Upper lobe of right lung (tissue), 1 donor: ENCODE data around the gene CEBPZOS. TPM values are rescaled to one million over a fixed set of nuclear protein-coding genes. Genes with fewer than 3 reads are reported as not detected.
A peak's percentile ranks its signal among the peaks of the same experiment; 100 is the strongest.

Experiments used
- ATAC-seq: fragments of 200-7000 bp; cut with Tn5 transposase; one replicate; pipeline ENCODE4 v1.9.1; 2020; ENCODE audit warnings: mild to moderate bottlenecking, moderate library complexity
- DNase-seq: peaks from one replicate; pipeline ENCODE4 v3.0.0-alpha.2; 2020
- H3K27ac ChIP-seq: fragments of 200-600 bp; one replicate; pipeline ENCODE4 v1.8.0; 2022
- H3K27me3 ChIP-seq: fragments of 200-600 bp; one replicate; pipeline ENCODE4 v1.8.0; 2022; ENCODE audit warnings: mild to moderate bottlenecking
- H3K36me3 ChIP-seq: fragments of 200-600 bp; one replicate; pipeline ENCODE4 v1.8.0; 2022
- H3K4me1 ChIP-seq: fragments of 200-600 bp; one replicate; pipeline ENCODE4 v1.8.0; 2022
- H3K4me3 ChIP-seq: fragments of 200-600 bp; one replicate; pipeline ENCODE4 v1.8.0; 2022; ENCODE audit warnings: mild to moderate bottlenecking
- H3K9me3 ChIP-seq: fragments of 200-600 bp; one replicate; pipeline ENCODE4 v1.8.0; 2022
- intact Hi-C: fragments of 100-400 bp; cut with DNase I; formaldehyde crosslinking; loops from one replicate; pipeline ENCODE4 v1.11.0; 2022
- long read RNA-seq: library from polyadenylated mRNA; unstranded; transcript quantifications from one replicate; pipeline ENCODE4 v2.0.0, GENCODE V29; 2021
- total RNA-seq: library from RNA; stranded (reverse); fragmentation: NEBNext Ultra II Directional; extraction: Animal tissue kit (Norgen Biotek cat#: 25700); gene quantifications from one replicate; pipeline ENCODE4 v1.2.1, GENCODE V29; 2021
- TF ChIP-seq, protein P1 (sequence below): fragments of 200-600 bp; IDR thresholded peaks from one replicate; pipeline ENCODE4 v1.8.0; 2022; ENCODE audit warnings: antibody characterized with exemption
- donor health status: DM: no; HTN: yes; CAD: no; lungs with severe emphysema.

Gene CEBPZOS
- 38.8 TPM for total RNA-seq
- long read RNA-seq, partial matches to known transcripts: 0 of 10 reads
- long read RNA-seq, other reads (novel, unspliced or antisense): 6 of 10 reads

DNA sequence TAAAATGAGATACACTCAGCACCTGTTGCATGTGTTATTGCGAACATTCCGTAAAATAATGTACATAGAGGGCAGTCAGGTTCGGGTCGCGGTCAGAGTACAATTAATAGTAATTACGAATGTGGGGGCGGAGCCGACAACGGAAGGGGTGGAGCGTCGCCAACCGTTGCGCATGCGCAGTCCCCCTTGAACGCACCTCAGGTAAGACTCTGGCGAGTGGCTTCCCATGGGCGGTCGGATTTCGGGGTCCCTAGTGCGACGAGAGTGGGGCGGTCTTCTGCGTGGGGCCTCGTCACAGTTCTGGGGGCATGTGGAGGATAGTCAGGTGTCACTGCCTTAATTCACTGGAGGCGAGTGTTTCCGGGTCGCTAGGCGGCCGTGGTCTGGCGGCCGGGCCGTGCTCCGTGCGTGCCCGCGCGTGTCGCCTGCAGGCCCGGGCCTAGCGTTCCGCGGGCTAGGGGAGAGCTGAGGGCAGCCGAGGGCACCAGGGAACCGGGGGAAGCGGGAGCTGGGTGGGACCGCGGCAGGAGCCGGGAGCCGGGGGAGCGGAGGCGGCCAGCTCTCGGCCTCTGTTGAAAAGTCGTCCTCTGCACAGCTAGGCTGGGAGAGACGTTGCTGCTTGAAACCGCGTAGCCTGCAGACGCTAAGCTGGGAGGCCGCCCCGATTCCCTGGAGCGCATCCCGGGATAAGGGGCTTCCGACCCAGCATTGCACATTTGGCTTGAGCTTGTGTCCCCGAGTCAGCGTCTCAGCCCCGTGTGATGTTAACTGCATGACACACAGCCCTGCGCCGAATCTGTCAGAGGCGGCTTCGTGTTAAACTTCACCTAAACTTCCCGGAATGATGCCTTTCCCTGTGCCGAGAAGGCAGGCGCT is at the start of gene CEBPZOS:
Gene CEBPZOS (plus strand): TSS at position 177 of the 876 bp plus-strand sequence. CDS start 3,209 bp downstream, outside the sequence.
- TF ChIP-seq, protein P1, sequence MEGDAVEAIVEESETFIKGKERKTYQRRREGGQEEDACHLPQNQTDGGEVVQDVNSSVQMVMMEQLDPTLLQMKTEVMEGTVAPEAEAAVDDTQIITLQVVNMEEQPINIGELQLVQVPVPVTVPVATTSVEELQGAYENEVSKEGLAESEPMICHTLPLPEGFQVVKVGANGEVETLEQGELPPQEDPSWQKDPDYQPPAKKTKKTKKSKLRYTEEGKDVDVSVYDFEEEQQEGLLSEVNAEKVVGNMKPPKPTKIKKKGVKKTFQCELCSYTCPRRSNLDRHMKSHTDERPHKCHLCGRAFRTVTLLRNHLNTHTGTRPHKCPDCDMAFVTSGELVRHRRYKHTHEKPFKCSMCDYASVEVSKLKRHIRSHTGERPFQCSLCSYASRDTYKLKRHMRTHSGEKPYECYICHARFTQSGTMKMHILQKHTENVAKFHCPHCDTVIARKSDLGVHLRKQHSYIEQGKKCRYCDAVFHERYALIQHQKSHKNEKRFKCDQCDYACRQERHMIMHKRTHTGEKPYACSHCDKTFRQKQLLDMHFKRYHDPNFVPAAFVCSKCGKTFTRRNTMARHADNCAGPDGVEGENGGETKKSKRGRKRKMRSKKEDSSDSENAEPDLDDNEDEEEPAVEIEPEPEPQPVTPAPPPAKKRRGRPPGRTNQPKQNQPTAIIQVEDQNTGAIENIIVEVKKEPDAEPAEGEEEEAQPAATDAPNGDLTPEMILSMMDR: no peak
- ATAC-seq (peak; percentile 95), DNase-seq (peak; percentile 93)
- Histone ChIP-seq H3K27ac (peak within 1 kb of the TSS; percentile 90), H3K27me3 (no peaks in the 10 kb centered on the region), H3K36me3 (peaks cover 19% of the 10 kb centered on the region), H3K9me3 (no peaks in the 10 kb centered on the region), H3K4me3 (peak within 1 kb of the TSS; percentile 90), H3K4me1 (peaks cover 12% of the 10 kb centered on the region)
- intact Hi-C loops: no loop called here

DNA sequence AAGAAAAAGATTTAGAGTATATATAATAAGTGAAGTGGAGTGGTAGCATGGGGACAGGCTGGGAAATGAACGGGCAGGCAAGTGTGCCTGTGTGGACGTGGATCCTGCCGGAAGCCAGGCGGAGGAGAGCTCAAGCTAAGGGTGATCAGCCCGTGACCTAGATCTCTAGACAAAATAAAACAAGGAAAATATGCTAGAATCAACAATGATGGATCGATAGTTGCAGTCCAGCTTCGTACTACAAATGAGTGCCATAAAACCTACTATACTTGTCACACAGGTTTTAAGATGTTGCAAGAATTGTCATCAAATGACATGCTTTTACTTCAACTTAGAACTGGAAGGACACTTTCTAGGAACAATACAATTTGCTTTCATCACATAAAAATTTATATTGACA is 48.0 kb upstream of the CEBPZOS start:
- intact Hi-C loops: no loop called here
- Histone ChIP-seq H3K9me3 (no peaks in the 10 kb centered on the region), H3K36me3 (peaks cover 65% of the 10 kb centered on the region), H3K27me3 (no peaks in the 10 kb centered on the region), H3K4me3 (no peak overlapping the region), H3K4me1 (no peaks in the 10 kb centered on the region), H3K27ac (no peak overlapping the region)
- ATAC-seq (no peak), DNase-seq (no peak)
- TF ChIP-seq, protein P1: no peak

DNA sequence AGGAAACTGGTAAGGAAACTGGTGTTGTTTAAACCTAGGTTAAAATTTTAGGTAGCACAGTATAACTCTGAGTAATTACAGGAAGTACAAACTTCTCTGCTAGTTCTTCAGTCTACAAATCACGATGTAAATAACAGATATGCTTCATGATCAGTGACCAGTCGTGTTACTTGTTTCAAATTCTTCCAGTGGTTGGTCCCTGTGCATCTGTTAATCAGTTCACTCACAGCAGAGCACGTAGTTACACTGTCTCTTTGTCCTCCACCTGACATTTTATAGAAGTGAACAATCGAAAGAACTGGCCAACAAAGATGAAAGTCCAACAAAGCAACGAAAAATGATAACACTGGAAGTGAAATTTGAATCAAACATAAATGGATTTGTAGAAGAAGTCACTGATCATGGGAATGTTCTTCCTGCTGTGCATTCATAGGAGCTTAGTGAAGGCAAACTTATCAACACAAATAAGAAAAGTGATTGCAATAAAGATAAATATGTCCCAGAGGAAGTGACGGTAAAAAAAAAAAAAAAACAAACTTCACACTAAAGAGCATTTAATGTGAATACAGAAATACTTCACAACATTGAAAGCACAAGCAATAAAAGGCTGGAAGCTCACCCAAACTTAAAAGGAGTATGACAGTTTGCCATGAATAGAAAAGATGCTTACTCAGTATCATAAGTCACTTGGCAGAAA is 46.5 kb upstream of the CEBPZOS start:
- intact Hi-C loops: no loop called here
- Histone ChIP-seq H3K9me3 (no peaks in the 10 kb centered on the region), H3K27me3 (no peaks in the 10 kb centered on the region), H3K4me3 (no peak overlapping the region), H3K27ac (no peak overlapping the region), H3K4me1 (no peaks in the 10 kb centered on the region), H3K36me3 (peaks cover 52% of the 10 kb centered on the region)
- no peak for ATAC-seq
- TF ChIP-seq, protein P1: no peak
- DNase-seq: no peak

DNA sequence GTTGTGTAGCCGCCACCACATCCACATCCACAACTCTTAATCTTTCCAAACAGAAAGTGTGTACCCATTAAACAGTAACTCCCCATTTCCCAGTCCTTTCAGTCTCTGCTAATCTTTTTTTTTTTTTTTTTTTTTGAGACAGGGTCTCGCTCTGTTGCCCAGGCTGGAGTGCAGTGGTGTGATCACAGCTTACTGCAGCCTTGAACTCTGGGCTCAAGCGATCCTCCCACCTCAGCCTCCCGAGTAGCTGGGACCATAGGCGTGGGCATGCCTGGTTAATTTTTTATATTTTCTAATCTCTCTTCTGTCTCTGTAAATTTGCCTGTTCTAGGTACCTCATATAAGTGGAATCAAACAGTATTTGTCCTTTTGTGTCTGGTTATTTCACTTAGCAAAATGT is 43.1 kb upstream of the CEBPZOS start:
- DNase-seq (no peak), ATAC-seq (no peak)
- H3K4me1 ChIP-seq: peaks cover 16% of the 10 kb centered on the region
- H3K9me3 ChIP-seq: no peaks in the 10 kb centered on the region
- intact Hi-C loops: no loop called here
- H3K36me3 ChIP-seq: peaks cover 17% of the 10 kb centered on the region
- H3K4me3 ChIP-seq: no peak overlapping the region
- TF ChIP-seq, protein P1: no peak
- H3K27ac ChIP-seq: no peak overlapping the region
- H3K27me3 ChIP-seq: no peaks in the 10 kb centered on the region

DNA sequence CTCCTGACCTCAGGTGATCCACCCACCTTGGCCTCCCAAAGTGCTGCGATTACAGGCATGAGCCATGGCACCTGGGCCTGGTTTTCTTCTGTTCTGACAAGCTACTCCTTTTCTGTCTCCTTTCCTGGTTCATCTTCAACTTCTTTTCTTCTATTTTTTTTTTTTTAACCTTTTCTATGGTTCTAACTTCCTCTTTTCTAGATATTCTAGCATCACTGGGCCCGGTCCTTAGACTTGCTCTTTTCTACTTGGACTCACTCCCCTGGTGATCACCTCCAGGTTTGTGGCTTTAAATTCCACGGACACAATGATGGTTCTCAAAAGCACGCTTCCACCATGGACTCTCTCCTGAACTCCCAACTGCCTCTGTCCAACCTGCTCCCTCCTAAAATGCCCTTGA is 41.5 kb upstream of the CEBPZOS start:
- H3K9me3 ChIP-seq: no peaks in the 10 kb centered on the region
- TF ChIP-seq, protein P1: no peak
- H3K36me3 ChIP-seq: peaks cover 6% of the 10 kb centered on the region
- H3K27ac ChIP-seq: no peak overlapping the region
- ATAC-seq: no peak
- peaks cover 16% of the 10 kb centered on the region for H3K4me1 ChIP-seq
- H3K4me3 ChIP-seq: no peak overlapping the region
- no peaks in the 10 kb centered on the region for H3K27me3 ChIP-seq
- intact Hi-C loops: no loop called here
- no peak for DNase-seq
